Endodermal cell (in vitro differentiated cells): ENCODE measurements around the gene MRPL36. TPM values are rescaled to one million over a fixed set of nuclear protein-coding genes. Genes with fewer than 3 reads are reported as not detected.
"Not testable (repeated sequence)": the region's sequence is repeated elsewhere in the genome, so short reads cannot be mapped to it uniquely, and the experiment has no call there.

Source experiments
- DNase-seq: peaks from one replicate; pipeline ENCODE4 v3.0.0-alpha.2; 2017
- H3K27ac ChIP-seq: 2 replicates; pipeline ENCODE4 v1.5.1; 2013; ENCODE audit warnings: mild to moderate bottlenecking, low read depth, low read length, moderate library complexity
- H3K27me3 ChIP-seq: 2 replicates; pipeline ENCODE4 v1.6.1; 2013; ENCODE audit warnings: mild to moderate bottlenecking, low read length, moderate library complexity; ENCODE audit not compliant: insufficient read depth, control insufficient read depth, poor library complexity, severe bottlenecking
- H3K36me3 ChIP-seq: 2 replicates; pipeline ENCODE4 v1.7.0; 2013; ENCODE audit warnings: mild to moderate bottlenecking, low read length, moderate library complexity; ENCODE audit not compliant: control insufficient read depth, insufficient read depth
- H3K4me1 ChIP-seq: one replicate; pipeline ENCODE4 v1.7.0; 2013; ENCODE audit warnings: low read length; ENCODE audit not compliant: control insufficient read depth, insufficient read depth
- H3K4me3 ChIP-seq: 2 replicates; pipeline ENCODE4 v1.5.1; 2013; ENCODE audit warnings: mild to moderate bottlenecking, low read length, moderate library complexity
- H3K9ac ChIP-seq: 2 replicates; pipeline ENCODE4 v1.6.1; 2013; ENCODE audit warnings: mild to moderate bottlenecking, low read length, moderate library complexity; ENCODE audit not compliant: poor library complexity, severe bottlenecking; ENCODE audit errors: extremely low read depth
- H3K9me3 ChIP-seq: 2 replicates; pipeline ENCODE4 v1.6.1; 2013; ENCODE audit warnings: mild to moderate bottlenecking, low read length, moderate library complexity; ENCODE audit not compliant: control insufficient read depth
- H3K27ac Mint-ChIP-seq: 2 replicates; pipeline ENCODE4 v1.8.0; 2020; ENCODE audit warnings: mixed read lengths
- H3K27me3 Mint-ChIP-seq: 2 replicates; pipeline ENCODE4 v1.8.0; 2021; ENCODE audit warnings: mild to moderate bottlenecking, mixed read lengths; ENCODE audit not compliant: insufficient read depth
- H3K36me3 Mint-ChIP-seq: 2 replicates; pipeline ENCODE4 v1.8.0; 2020; ENCODE audit warnings: low read depth, mixed read lengths
- H3K4me1 Mint-ChIP-seq: 2 replicates; pipeline ENCODE4 v1.8.0; 2020; ENCODE audit warnings: mixed read lengths
- H3K4me3 Mint-ChIP-seq: 2 replicates; pipeline ENCODE4 v1.8.0; 2020; ENCODE audit warnings: mild to moderate bottlenecking, moderate library complexity, mixed read lengths
- H3K9me3 Mint-ChIP-seq: 2 replicates; pipeline ENCODE4 v1.8.0; 2020; ENCODE audit warnings: mild to moderate bottlenecking, mixed read lengths
- WGBS, 2 experiments: methylation state at CpG; one replicate each; pipeline versions ENCODE4 v1.1.5 to v1.1.7; 2013; ENCODE audit warnings: missing lambda C conversion rate in 2 of 2, mixed read lengths in 1 of 2; ENCODE audit not compliant: insufficient coverage in 1 of 2, insufficient read length in 1 of 2; 5-methylcytosine and 5-hydroxymethylcytosine counted together
- total RNA-seq, 2 donors: library from RNA; stranded (reverse); fragmentation: NEBNext Ultra II Directional in 1 of 2; extraction: Animal tissue kit (Norgen Biotek cat#: 25700) in 1 of 2; gene quantifications; 2 replicates in 1 of 2; 3 replicates in 1 of 2; pipeline ENCODE4 v1.2.1, GENCODE V29; 2021
- TF ChIP-seq, protein P1 (sequence below): fragments of 200-600 bp; sonication (generic); conservative IDR thresholded peaks from 2 replicates; pipeline ENCODE4 v1.5.0; 2021; ENCODE audit warnings: antibody characterized with exemption, mild to moderate bottlenecking

Gene MRPL36
- total RNA-seq, 2 donors from 2014 or later = 44.0 to 49.7 TPM

DNA sequence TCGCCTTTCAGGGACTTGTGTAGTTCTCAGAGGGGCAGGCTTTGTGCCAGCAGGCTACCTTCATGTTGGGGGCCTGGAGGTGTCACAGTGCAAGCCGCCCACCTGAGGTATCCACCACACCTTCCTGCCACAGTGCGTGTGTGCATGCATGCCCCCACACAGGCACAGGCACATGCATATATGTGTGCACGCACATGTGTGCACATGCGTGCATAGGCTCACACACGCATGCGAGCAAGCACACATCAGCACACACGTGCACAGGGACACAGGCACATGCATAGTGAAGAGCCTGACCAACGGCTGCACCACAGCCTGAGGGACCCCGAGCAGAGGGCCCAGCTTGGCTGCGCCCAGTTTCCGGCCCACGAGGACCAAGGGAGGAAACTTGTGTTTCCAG is 46.9 kb upstream of the MRPL36 start:
- H3K9me3 ChIP-seq = peaks cover 5% of the 10 kb centered on the region
- TF ChIP-seq, protein P1, sequence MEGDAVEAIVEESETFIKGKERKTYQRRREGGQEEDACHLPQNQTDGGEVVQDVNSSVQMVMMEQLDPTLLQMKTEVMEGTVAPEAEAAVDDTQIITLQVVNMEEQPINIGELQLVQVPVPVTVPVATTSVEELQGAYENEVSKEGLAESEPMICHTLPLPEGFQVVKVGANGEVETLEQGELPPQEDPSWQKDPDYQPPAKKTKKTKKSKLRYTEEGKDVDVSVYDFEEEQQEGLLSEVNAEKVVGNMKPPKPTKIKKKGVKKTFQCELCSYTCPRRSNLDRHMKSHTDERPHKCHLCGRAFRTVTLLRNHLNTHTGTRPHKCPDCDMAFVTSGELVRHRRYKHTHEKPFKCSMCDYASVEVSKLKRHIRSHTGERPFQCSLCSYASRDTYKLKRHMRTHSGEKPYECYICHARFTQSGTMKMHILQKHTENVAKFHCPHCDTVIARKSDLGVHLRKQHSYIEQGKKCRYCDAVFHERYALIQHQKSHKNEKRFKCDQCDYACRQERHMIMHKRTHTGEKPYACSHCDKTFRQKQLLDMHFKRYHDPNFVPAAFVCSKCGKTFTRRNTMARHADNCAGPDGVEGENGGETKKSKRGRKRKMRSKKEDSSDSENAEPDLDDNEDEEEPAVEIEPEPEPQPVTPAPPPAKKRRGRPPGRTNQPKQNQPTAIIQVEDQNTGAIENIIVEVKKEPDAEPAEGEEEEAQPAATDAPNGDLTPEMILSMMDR = no peak
- WGBS, 2 experiments = 87 to 89% methylated on average over 13 of the region's 13 CpGs
- H3K4me1 Mint-ChIP-seq = peaks cover 5% of the 10 kb centered on the region
- H3K27me3 ChIP-seq = peaks cover 61% of the 10 kb centered on the region
- no peak overlapping the region for H3K9ac ChIP-seq
- no peak for DNase-seq
- no peak overlapping the region for H3K27ac ChIP-seq
- no peaks in the 10 kb centered on the region for H3K9me3 Mint-ChIP-seq
- no peaks in the 10 kb centered on the region for H3K36me3 ChIP-seq
- H3K27me3 Mint-ChIP-seq = peaks cover 57% of the 10 kb centered on the region
- no peaks in the 10 kb centered on the region for H3K36me3 Mint-ChIP-seq
- no peak overlapping the region for H3K4me3 ChIP-seq
- H3K27ac Mint-ChIP-seq = no peak overlapping the region
- H3K4me3 Mint-ChIP-seq = no peak overlapping the region
- H3K4me1 ChIP-seq = no peaks in the 10 kb centered on the region

GRCh38 chr5:1845696-1846095 is 46.1 kb upstream of the MRPL36 start:
- H3K27me3 Mint-ChIP-seq = peaks cover 48% of the 10 kb centered on the region
- Histone ChIP-seq H3K27ac (no peak overlapping the region), H3K9ac (no peak overlapping the region), H3K36me3 (no peaks in the 10 kb centered on the region), H3K9me3 (peaks cover 5% of the 10 kb centered on the region), H3K27me3 (peaks cover 52% of the 10 kb centered on the region), H3K4me3 (no peak overlapping the region), H3K4me1 (peaks cover 5% of the 10 kb centered on the region)
- H3K4me1 Mint-ChIP-seq = peaks cover 8% of the 10 kb centered on the region
- 94 to 100% methylated on average over 1 of the region's 1 CpG for WGBS, 2 experiments
- H3K36me3 Mint-ChIP-seq = no peaks in the 10 kb centered on the region
- no peak overlapping the region for H3K4me3 Mint-ChIP-seq
- H3K9me3 Mint-ChIP-seq = no peaks in the 10 kb centered on the region
- no peak for DNase-seq
- H3K27ac Mint-ChIP-seq = no peak overlapping the region
- TF ChIP-seq, protein P1 = no peak

- H3K27ac ChIP-seq = no peak overlapping the region
- H3K27me3 ChIP-seq = peaks cover 44% of the 10 kb centered on the region
- no peaks in the 10 kb centered on the region for H3K9me3 Mint-ChIP-seq
- no peak overlapping the region for H3K27ac Mint-ChIP-seq
- peaks cover 5% of the 10 kb centered on the region for H3K9me3 ChIP-seq
- H3K4me3 ChIP-seq = no peak overlapping the region
- no peaks in the 10 kb centered on the region for H3K36me3 Mint-ChIP-seq
- peaks cover 40% of the 10 kb centered on the region for H3K27me3 Mint-ChIP-seq
- peaks cover 8% of the 10 kb centered on the region for H3K4me1 ChIP-seq
- WGBS, 2 experiments = 95 to 97% methylated on average over 4 to 5 of the region's 5 CpGs
- no peak for DNase-seq
- H3K36me3 ChIP-seq = no peaks in the 10 kb centered on the region
- H3K4me1 Mint-ChIP-seq = peaks cover 12% of the 10 kb centered on the region
- TF ChIP-seq, protein P1 = no peak
- no peak overlapping the region for H3K9ac ChIP-seq
- no peak overlapping the region for H3K4me3 Mint-ChIP-seq
Measured at GRCh38 chr5:1844708-1845436, 45.2 kb upstream of the MRPL36 start.

DNA sequence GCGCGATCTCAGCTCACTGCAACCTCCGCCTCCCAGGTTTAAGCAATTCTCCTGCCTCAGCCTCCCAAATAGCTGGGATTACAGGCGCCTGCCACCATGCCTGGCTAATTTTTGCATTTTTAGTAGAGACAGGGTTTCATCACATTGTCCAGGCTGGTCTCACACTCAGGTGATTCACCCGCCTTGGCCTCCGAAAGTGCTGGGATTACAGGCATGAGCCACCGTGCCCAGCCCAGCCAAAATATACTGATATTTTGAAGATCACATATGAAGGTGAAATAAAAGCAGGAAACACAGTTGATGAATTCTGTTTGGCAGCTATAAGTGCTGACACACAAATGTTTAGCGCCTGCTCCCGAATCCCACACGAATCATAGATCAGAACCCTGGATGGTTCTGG is 44.1 kb upstream of the MRPL36 start:
- H3K4me3 ChIP-seq, H3K4me1 ChIP-seq, H3K36me3 ChIP-seq, H3K9me3 ChIP-seq, H3K27ac ChIP-seq, H3K4me3 Mint-ChIP-seq, H3K9me3 Mint-ChIP-seq, H3K9ac ChIP-seq, H3K27ac Mint-ChIP-seq, DNase-seq, H3K36me3 Mint-ChIP-seq: not testable (repeated sequence)
- 75 to 83% methylated on average over 8 to 10 of the region's 10 CpGs for WGBS, 2 experiments
- Mint-ChIP-seq H3K27me3 (peaks cover 32% of the 10 kb centered on the region), H3K4me1 (peaks cover 12% of the 10 kb centered on the region)
- H3K27me3 ChIP-seq = peaks cover 33% of the 10 kb centered on the region
